Neural crest cell (in vitro differentiated cells): ENCODE measurements around the gene ZFYVE28. TPM values are rescaled to one million over a fixed set of nuclear protein-coding genes. Genes with fewer than 3 reads are reported as not detected.
"Not testable (repeated sequence)": the region's sequence is repeated elsewhere in the genome, so short reads cannot be mapped to it uniquely, and the experiment has no call there.

Source experiments
- DNase-seq: peaks from one replicate; pipeline ENCODE4 v3.0.0; 2021; ENCODE audit warnings: low read depth, mixed read lengths, low spot score
- H3K27ac Mint-ChIP-seq: one replicate; pipeline ENCODE4 v1.8.0; 2021; ENCODE audit warnings: mild to moderate bottlenecking, mixed read lengths; ENCODE audit not compliant: unreplicated experiment
- H3K27me3 Mint-ChIP-seq: 2 replicates; pipeline ENCODE4 v1.8.0; 2021; ENCODE audit warnings: low read depth, mild to moderate bottlenecking, mixed read lengths
- H3K36me3 Mint-ChIP-seq: 2 replicates; pipeline ENCODE4 v1.8.0; 2021; ENCODE audit warnings: low read depth, mild to moderate bottlenecking, mixed read lengths
- H3K4me1 Mint-ChIP-seq: 2 replicates; pipeline ENCODE4 v1.8.0; 2021; ENCODE audit warnings: mixed read lengths
- H3K4me3 Mint-ChIP-seq: one replicate; pipeline ENCODE4 v1.8.0; 2021; ENCODE audit warnings: mild to moderate bottlenecking, mixed read lengths
- H3K9me3 Mint-ChIP-seq: 2 replicates; pipeline ENCODE4 v1.8.0; 2021; ENCODE audit warnings: mixed read lengths
- total RNA-seq: library from RNA; stranded (reverse); gene quantifications from 2 replicates; pipeline ENCODE4 v1.2.1, GENCODE V29; 2021
- TF ChIP-seq, protein P1 (sequence below): fragments of 200-600 bp; sonication (generic); conservative IDR thresholded peaks from 2 replicates; pipeline ENCODE4 v1.5.0; 2021; ENCODE audit warnings: antibody characterized with exemption, mild to moderate bottlenecking

The ZFYVE28 gene
- total RNA-seq, 1 donor from 2014 or later = 1.4 TPM

DNA sequence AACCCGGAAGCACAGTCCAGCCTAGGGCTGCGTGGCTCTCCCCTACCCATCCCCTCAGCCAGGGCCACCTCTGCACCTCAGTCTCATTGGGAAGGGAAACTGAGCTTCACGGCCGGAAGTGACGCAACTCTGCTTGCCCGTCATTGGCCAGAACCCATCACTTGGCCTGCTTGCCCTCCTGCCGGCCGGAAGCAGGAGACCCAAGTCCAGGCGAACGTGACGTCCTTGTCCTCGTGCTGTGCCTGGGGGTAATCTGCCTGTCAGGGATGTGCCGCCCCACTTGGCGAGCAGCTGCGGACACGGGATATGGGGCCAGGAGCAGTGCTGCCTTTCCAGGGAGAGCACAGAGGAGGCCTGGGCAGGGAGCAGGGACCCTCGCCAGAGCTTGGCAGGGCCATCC is 31.2 kb downstream of the ZFYVE28 start:
- Mint-ChIP-seq H3K36me3 (no peaks in the 10 kb centered on the region), H3K4me1 (peaks cover 26% of the 10 kb centered on the region), H3K4me3 (no peak overlapping the region), H3K9me3 (no peaks in the 10 kb centered on the region), H3K27ac (no peak overlapping the region), H3K27me3 (peaks cover 42% of the 10 kb centered on the region)
- TF ChIP-seq, protein P1, sequence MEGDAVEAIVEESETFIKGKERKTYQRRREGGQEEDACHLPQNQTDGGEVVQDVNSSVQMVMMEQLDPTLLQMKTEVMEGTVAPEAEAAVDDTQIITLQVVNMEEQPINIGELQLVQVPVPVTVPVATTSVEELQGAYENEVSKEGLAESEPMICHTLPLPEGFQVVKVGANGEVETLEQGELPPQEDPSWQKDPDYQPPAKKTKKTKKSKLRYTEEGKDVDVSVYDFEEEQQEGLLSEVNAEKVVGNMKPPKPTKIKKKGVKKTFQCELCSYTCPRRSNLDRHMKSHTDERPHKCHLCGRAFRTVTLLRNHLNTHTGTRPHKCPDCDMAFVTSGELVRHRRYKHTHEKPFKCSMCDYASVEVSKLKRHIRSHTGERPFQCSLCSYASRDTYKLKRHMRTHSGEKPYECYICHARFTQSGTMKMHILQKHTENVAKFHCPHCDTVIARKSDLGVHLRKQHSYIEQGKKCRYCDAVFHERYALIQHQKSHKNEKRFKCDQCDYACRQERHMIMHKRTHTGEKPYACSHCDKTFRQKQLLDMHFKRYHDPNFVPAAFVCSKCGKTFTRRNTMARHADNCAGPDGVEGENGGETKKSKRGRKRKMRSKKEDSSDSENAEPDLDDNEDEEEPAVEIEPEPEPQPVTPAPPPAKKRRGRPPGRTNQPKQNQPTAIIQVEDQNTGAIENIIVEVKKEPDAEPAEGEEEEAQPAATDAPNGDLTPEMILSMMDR = no peak
- DNase-seq = no peak

DNA sequence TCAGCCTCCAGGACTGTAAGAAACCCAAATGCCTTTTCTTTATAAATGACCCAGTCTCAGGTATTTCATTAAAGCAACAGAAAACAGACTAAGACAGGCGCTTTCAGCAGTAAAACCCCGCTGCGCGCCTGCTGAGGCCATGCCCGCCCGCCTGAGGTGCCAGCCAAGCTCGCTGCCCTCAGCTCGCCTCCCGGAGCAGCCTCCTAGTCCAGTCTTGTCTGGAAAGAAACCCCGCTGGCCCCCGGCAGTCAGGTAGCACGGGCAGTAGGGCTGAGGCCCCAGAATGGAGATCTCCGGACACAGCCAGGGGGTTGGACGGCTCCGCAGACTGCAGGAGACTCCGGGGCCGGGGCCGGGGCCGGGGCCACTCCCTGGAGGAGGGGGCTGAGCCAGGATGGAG is 31.7 kb downstream of the ZFYVE28 start:
- H3K27ac Mint-ChIP-seq = no peak overlapping the region
- TF ChIP-seq, protein P1 = no peak
- no peaks in the 10 kb centered on the region for H3K36me3 Mint-ChIP-seq
- no peak for DNase-seq
- H3K4me3 Mint-ChIP-seq = no peak overlapping the region
- peaks cover 26% of the 10 kb centered on the region for H3K4me1 Mint-ChIP-seq
- peaks cover 38% of the 10 kb centered on the region for H3K27me3 Mint-ChIP-seq
- H3K9me3 Mint-ChIP-seq = no peaks in the 10 kb centered on the region

DNA sequence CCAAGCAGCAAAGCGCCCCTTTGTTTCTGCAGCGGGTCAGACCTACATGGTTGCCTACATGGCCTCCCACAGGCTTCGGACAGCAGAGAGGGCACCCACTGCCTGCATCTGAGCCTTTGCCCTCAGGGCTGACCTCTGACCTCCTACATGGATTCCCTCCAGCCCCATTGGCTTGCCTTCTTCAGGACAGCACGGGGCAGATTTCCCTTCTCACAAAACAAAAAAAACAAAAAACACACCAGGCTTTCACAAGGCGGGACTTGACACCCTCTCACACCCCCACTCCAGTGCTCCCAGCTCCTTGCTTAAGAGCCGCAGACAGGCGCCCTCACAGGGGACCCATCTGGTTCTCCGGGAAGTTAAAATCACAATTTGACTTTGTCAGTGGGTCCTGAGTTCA is 32.9 kb downstream of the ZFYVE28 start:
- TF ChIP-seq, protein P1 = no peak
- peak; percentile 74 for DNase-seq
- peaks cover 23% of the 10 kb centered on the region for H3K4me1 Mint-ChIP-seq
- no peaks in the 10 kb centered on the region for H3K9me3 Mint-ChIP-seq
- H3K4me3 Mint-ChIP-seq = peak overlapping the region; percentile 5
- H3K36me3 Mint-ChIP-seq = no peaks in the 10 kb centered on the region
- no peak overlapping the region for H3K27ac Mint-ChIP-seq
- peaks cover 26% of the 10 kb centered on the region for H3K27me3 Mint-ChIP-seq

DNA sequence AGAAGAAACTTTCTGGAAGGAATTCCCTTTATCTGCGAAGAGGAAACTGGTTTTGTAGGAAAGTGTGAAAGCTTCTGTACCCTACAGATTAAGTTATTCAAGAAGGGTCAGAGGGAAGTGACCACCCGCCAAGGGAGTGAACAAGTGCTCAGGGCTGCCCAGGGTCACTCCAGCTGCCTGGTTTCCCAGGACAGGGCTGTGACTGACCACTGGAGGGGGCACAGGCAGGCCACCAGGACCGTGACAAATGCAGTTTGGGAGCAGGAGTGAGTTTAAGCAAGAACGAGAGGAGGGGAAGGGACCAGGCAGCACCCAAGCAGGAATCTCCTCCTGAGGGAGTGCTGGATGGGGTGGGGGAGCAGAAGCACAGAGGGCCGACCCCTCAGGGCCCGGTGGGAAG is 34.2 kb downstream of the ZFYVE28 start:
- peaks cover 17% of the 10 kb centered on the region for H3K27me3 Mint-ChIP-seq
- no peaks in the 10 kb centered on the region for H3K36me3 Mint-ChIP-seq
- H3K27ac Mint-ChIP-seq = peak overlapping the region; percentile 73
- no peak overlapping the region for H3K4me3 Mint-ChIP-seq
- no peak for DNase-seq
- TF ChIP-seq, protein P1 = no peak
- no peaks in the 10 kb centered on the region for H3K9me3 Mint-ChIP-seq
- H3K4me1 Mint-ChIP-seq = peaks cover 23% of the 10 kb centered on the region

DNA sequence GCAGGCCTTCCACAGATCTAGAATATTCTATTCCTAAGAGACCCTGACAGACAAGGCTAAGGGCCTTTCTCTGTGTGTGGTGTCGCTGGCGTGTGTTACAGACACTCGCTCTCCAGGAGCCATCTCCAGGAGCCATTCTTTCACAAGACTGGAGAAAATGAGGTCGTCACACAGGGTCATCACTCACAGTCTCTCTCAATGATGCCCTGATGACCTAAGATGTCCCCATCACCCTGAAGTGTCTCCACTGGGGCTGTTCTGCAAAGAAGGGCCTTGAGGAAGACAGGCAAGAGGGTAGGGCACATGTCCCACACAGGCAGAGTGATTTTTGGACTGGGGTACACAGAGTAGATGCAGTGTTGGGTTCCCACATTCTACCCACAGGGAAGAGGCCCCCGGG is 34.7 kb downstream of the ZFYVE28 start:
- H3K4me1 Mint-ChIP-seq = peaks cover 23% of the 10 kb centered on the region
- no peaks in the 10 kb centered on the region for H3K9me3 Mint-ChIP-seq
- H3K4me3 Mint-ChIP-seq = no peak overlapping the region
- DNase-seq = no peak
- H3K27ac Mint-ChIP-seq = no peak overlapping the region
- TF ChIP-seq, protein P1 = no peak
- H3K36me3 Mint-ChIP-seq = no peaks in the 10 kb centered on the region
- H3K27me3 Mint-ChIP-seq = peaks cover 13% of the 10 kb centered on the region

DNA sequence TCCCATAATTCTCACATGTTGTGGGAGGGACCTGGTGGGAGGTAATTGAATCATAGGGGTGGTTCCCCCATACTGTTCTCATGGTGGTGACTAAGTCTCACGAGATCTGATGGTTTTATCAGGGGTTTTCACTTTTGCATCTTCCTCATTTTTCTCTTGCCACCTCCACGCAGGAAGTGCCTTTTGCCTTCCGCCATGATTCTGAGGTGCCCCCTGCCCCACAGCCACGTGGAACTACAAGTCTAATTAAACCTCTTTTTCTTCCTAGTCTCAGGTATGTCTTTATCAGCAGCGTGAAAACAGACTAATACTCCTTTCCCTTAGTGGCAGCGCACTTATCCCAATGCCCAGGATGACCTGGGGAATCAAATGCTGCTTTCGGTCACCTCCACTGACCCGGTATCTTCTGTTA is 35.2 kb downstream of the ZFYVE28 start:
- H3K27ac Mint-ChIP-seq, DNase-seq, H3K4me3 Mint-ChIP-seq, H3K27me3 Mint-ChIP-seq, H3K9me3 Mint-ChIP-seq, H3K36me3 Mint-ChIP-seq: not testable (repeated sequence)
- peaks cover 23% of the 10 kb centered on the region for H3K4me1 Mint-ChIP-seq

DNA sequence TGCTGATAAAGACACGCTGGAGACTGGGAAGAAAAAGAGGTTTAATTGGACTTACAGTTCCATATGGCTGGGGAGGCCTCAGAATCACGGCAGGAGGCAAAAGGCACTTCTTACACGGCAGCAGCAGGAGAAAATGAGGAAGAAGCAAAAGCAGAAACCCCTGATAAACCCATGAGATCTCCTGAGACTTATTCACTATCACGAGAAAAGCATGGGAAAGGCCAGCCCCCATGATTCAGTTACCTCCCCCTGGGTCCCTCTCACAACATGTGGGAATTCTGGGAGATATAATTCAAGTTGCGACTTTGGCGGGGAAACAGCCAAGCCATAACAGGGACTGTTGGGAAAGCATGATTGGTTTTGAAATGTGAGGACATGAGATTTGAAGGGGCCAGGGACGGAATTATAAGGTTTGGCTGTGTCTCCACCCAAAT is 35.7 kb downstream of the ZFYVE28 start:
- H3K4me1 Mint-ChIP-seq = peaks cover 23% of the 10 kb centered on the region
- H3K9me3 Mint-ChIP-seq, H3K27ac Mint-ChIP-seq, H3K27me3 Mint-ChIP-seq, H3K4me3 Mint-ChIP-seq, H3K36me3 Mint-ChIP-seq, DNase-seq: not testable (repeated sequence)

DNA sequence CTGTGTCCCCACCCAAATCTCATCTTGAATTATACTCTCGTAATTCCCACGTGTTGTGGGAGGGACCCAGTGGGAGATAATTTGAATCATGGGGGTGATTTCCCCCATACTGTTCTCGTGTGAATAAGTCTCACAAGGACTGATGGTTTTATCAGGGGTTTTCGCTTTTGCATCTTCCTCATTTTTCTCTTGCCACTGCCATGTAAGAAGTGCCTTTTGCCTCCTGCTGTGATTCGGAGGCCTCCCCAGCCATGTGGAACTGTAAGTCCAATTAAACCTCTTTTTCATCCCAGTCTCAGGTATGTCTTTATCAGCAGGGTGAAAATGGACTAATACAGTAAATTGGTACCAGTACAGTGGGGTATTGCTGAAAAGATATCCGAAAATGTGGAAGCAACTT is 37.9 kb downstream of the ZFYVE28 start:
- DNase-seq, H3K4me3 Mint-ChIP-seq, H3K27ac Mint-ChIP-seq, H3K36me3 Mint-ChIP-seq, H3K27me3 Mint-ChIP-seq, H3K9me3 Mint-ChIP-seq: not testable (repeated sequence)
- H3K4me1 Mint-ChIP-seq = peaks cover 17% of the 10 kb centered on the region
